NCI-H1436 treated with DMSO at 0.1 percent for 48 hours (cell line): ENCODE measurements around the gene DPYD.
"Not testable (repeated sequence)": the region's sequence is repeated elsewhere in the genome, so short reads cannot be mapped to it uniquely, and the experiment has no call there.

ENCODE experiments used
- DNase-seq: peaks from one replicate; lab custom pipeline; 2025; lab: John Stamatoyannopoulos, UW

The DPYD gene

GRCh38 chr1:97277891-97278654, 642.8 kb downstream of the DPYD start:
- no peak for DNase-seq

- DNase-seq: no peak
Measured at GRCh38 chr1:97271916-97272788, 648.7 kb downstream of the DPYD start.

- no peak for DNase-seq
Measured at GRCh38 chr1:97270508-97271307, 650.1 kb downstream of the DPYD start.

- no peak for DNase-seq
Measured at GRCh38 chr1:97265630-97266029, 655.2 kb downstream of the DPYD start.

- DNase-seq: no peak
Measured at GRCh38 chr1:97262842-97263241, 658.0 kb downstream of the DPYD start.

GRCh38 chr1:97258597-97258996, 662.2 kb downstream of the DPYD start:
- DNase-seq: no peak

- no peak for DNase-seq
Measured at GRCh38 chr1:97254731-97255463, 665.9 kb downstream of the DPYD start.

GRCh38 chr1:97252925-97253324, 667.9 kb downstream of the DPYD start:
- no peak for DNase-seq

- DNase-seq: no peak
Measured at GRCh38 chr1:97252076-97252475, 668.8 kb downstream of the DPYD start.

- DNase-seq: no peak
Measured at GRCh38 chr1:97247196-97247595, 673.6 kb downstream of the DPYD start.

- DNase-seq: no peak
Measured at GRCh38 chr1:97245682-97246081, 675.2 kb downstream of the DPYD start.

- no peak for DNase-seq
Measured at GRCh38 chr1:97245026-97245425, 675.8 kb downstream of the DPYD start.

GRCh38 chr1:97243973-97244560, 676.8 kb downstream of the DPYD start:
- no peak for DNase-seq

- no peak for DNase-seq
Measured at GRCh38 chr1:97238816-97239215, 682.0 kb downstream of the DPYD start.

- not testable (repeated sequence) for DNase-seq
Measured at GRCh38 chr1:97231354-97231753, 689.5 kb downstream of the DPYD start.

- no peak for DNase-seq
Measured at GRCh38 chr1:97212671-97213070, 708.2 kb downstream of the DPYD start.

GRCh38 chr1:97210307-97210706, 710.5 kb downstream of the DPYD start:
- no peak for DNase-seq

GRCh38 chr1:97209381-97209957, 711.4 kb downstream of the DPYD start:
- DNase-seq: no peak

GRCh38 chr1:97207868-97208267, 713.0 kb downstream of the DPYD start:
- no peak for DNase-seq

- DNase-seq: no peak
Measured at GRCh38 chr1:97204468-97204867, 716.4 kb downstream of the DPYD start.
